Stimulated activated CD4-positive, alpha-beta T cell treated with anti-CD3 and anti-CD28 coated beads, Interleukin-2, amount 100 ng/mL, for 24 hours (primary cell): ENCODE results near the gene C12orf42.

ENCODE experiments used
- DNase-seq, 2 donors: peaks; one replicate each; pipeline ENCODE4 v3.0.0-alpha.2; 2020

The C12orf42 gene

DNA sequence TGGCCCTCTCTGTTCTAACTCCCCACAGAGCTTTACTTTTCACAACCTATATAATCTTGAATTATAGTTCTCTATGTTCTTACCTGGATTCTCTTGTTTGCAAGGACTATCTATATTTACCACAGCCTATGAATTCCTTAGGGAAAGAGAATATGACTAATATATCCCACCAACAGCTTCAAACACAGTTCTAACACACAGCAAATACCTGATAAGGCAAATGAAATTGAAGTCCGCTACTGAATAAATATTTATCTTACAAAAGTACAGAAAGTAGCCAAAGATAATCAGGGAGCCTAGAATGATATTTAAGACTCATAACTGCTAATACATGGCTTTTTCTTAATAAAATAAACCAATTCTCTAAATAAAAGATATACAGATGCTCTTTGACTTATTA is 165.1 kb downstream of the C12orf42 start:
- DNase-seq: no peak

DNA sequence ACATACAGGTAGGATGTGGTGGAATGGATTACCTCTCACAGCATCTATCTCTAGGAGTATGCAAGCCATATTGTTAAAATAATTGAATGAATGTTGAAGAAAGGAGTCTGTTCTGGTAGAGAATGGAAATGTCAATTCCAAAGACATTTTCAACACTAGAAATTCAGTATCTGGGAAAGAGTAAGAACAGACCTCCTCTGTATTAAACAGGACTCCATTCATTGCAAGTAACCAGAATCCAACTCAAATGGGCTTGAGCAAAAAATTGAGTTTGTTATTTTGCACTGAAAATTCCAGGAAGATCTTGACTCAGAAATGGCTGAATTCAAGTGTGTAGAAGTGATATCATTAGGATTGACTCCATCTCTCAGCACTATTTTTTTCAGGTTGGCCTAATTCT is 168.1 kb downstream of the C12orf42 start:
- DNase-seq: no peak

DNA sequence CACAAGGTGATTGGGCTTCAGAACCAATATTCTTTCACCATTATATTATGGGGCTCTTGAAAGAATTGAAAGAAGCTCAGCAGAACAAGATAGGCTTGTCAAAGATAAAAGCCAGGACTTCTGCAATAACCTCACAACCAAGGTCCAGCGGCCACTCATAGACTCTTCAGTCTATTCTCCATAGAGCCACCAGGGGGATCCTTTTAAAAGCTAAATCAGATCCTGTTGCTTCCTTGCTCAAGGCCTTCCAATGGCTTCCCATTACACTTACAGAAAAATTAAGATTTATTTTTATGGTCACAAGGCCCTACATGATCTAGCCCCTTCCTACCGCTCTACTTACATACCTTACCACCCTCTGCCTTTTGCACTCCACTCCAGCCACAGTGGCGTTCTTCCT is 169.6 kb downstream of the C12orf42 start:
- DNase-seq: no peak

GRCh38 chr12:103318566-103318965 is 177.2 kb downstream of the C12orf42 start:
- no peak for DNase-seq

DNA sequence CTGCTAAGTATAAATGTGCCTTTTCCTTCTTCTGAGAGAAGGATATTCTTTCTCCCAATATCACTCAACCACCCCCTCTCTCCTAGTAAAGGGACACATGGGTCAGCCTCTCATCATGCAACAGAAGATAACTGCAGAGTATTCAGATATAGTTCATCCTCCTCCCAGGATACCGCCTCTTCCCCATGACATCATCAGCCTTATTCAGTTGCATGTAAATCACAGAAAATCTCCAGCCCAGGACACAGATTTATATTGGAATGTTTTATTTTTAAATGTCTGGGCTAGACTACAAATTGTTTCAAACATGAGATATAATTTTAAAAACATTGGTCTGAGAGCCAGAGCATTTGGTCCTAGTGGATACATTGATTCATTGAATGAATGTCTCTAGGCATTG is 178.5 kb downstream of the C12orf42 start:
- no peak for DNase-seq

- DNase-seq: no peak
These were observed 181.0 kb downstream of the C12orf42 start for GRCh38 chr12:103314786-103315185.

GRCh38 chr12:103313894-103314293 is 181.9 kb downstream of the C12orf42 start:
- DNase-seq: no peak

GRCh38 chr12:103312742-103313354 is 182.9 kb downstream of the C12orf42 start:
- no peak for DNase-seq

- no peak for DNase-seq
These were observed 185.1 kb downstream of the C12orf42 start for GRCh38 chr12:103310546-103311270.

- no peak for DNase-seq
These were observed 187.4 kb downstream of the C12orf42 start for GRCh38 chr12:103308396-103308795.

GRCh38 chr12:103303484-103303883 is 192.3 kb downstream of the C12orf42 start:
- DNase-seq: no peak

- DNase-seq: no peak
These were observed 193.9 kb downstream of the C12orf42 start for GRCh38 chr12:103301642-103302591.

DNA sequence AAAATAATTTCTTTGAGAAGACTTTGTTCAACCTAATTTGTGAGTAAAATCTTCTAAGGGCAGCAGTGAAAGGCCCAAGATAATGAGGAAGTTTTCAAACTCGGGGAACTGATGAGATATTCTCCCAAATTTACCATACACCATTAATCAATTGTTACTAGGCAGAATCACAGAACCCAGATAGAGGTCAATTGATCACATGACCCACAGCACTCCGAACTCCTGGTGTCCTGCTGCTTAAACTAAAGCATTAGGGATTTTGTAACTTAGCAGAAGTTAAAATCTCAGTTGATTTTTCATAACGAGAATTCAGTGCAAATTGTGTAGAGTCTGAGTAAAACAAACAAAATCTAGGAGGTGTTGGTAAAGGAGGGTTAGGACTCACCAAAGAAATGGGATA is 207.8 kb downstream of the C12orf42 start:
- no peak for DNase-seq

DNA sequence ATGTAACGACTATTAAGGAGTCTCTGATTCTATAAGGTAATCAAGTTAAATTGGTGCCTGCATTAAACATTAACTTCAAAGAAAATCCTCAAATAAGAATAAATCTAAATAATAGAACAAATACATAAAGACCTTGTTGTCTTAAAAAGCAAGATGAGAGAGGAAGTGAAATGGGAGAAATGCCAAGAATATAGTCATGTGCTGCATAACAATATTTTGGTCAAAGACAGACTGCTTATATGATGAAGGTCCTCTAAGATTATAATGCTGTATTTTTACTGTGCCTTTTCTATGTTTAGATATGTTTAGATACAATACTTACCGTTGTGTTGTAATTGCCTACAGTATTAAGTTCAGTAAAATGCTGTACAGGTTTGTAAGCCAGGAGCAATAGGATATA is 213.6 kb downstream of the C12orf42 start:
- no peak for DNase-seq

DNA sequence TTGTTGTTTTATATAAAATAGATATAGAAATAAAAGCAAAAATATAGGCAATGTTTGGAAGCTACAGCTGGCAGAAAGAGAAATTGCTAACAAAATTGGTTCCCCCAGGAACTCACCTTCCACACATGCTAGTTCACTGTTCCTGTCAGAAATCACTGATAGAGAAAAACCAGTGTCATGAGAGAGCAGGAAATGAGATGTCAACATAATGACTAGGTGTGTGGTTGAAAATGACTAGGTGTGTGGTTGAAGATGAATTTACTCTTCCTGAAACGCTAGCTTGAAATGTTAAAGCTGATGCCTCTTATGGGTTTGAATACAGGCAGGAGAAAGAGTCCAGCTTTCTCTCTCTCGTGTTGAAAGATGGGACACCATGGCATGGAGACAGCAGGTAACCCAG is 216.3 kb downstream of the C12orf42 start:
- no peak for DNase-seq

DNA sequence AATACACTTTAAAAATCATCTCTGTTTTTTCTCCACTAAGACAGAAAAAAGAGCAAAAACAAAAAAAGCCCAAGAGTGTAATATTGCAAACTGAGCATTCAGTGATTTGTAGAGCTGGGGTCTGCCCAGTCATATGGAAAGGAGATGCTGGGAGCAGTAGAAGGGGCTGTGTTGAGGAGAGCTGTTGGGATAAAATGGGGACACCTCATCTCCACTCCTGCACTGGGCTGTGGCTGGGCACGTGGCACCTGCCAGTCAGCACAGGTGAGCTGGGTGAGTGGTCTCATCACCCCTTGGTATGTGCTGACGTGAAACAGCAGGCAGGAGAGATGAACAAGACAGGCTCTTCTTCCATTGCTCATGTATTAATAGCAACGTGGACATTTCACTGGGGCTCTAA is 217.4 kb downstream of the C12orf42 start:
- no peak for DNase-seq

DNA sequence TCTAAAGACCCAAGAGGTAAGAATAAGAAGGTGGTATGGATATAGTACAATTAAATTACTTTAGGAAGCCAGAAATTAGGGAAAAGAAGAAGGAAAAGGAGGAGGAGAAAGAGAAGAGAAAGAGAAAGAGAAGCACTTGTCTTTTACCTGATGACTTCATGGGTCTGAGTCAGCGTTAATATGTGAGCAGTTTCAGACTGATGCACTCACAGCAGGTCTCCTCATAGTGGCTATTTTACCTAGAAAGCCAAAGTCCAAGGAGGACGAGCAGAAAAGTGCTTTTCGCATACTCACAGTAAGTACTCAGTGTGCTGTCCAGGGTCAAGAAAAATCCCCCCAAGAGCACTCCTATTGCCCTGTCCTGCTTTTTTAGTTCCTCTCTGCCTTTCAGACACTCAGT is 222.1 kb downstream of the C12orf42 start:
- DNase-seq: no peak

- DNase-seq: no peak
These were observed 222.8 kb downstream of the C12orf42 start for GRCh38 chr12:103272949-103273348.

- no peak for DNase-seq
These were observed 225.8 kb downstream of the C12orf42 start for GRCh38 chr12:103269946-103270345.

GRCh38 chr12:103268831-103269514 is 226.8 kb downstream of the C12orf42 start:
- no peak for DNase-seq

DNA sequence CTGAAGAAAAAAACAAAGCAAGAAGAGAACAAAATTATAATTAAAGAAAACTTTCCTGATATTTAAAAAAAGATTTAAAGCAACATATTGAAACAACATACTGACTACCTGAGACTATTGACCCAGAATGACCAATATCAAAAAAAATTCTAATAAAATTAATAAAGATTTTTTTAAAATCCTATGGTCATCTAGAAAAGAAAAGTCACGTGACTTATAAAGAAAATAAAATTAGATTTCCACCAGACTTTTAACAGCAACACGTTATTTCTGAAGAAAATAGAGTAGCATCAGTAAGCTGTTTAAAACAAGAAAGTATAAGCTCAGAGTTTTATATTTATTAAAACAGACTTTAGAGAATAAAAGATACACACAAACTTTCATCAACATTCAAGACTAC is 238.0 kb downstream of the C12orf42 start:
- DNase-seq: no peak
